GM12875 (cell line): Measurements from ENCODE around the gene ANXA3.

Source experiments
- H3K4me3 ChIP-seq: one replicate; pipeline ENCODE4 v1.5.1; 2011; ENCODE audit warnings: low read depth, low read length, control low read depth
- TF ChIP-seq, protein P1 (sequence below): IDR thresholded peaks from 2 replicates; pipeline ENCODE4 v1.5.1; 2011; ENCODE audit warnings: low read depth, mild to moderate bottlenecking, control low read depth, inconsistent platforms, low read length, moderate library complexity, borderline replicate concordance; ENCODE audit not compliant: insufficient read depth

ANXA3 gene

DNA sequence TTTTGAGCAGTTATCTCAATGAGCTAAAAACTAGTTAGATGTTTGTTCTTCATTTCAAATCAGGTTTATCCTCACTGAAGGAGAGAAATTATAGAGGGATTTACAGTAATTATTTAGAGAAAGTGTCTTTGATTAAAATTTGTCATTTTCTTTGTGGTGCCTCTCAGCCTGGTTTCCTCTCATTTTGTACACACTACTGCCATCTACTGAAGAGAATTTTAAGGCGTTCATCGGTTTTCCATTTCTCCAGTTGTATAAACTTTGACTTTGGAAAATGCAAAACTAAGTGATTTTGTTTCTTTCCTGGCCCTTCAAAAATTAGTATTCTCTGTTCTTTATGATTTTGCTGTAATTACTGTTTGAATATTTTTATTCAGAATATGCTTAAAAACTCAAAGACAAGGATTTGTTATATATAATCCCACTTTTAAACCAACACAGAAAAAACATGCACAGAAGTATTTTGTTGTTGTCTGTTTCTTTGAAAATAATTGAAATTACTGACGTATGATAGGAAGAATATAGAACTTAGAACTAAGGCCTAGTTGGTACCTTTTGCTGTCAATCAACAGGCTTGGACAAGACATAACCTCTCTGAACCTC is 34.4 kb upstream of the ANXA3 start:
- TF ChIP-seq, protein P1, sequence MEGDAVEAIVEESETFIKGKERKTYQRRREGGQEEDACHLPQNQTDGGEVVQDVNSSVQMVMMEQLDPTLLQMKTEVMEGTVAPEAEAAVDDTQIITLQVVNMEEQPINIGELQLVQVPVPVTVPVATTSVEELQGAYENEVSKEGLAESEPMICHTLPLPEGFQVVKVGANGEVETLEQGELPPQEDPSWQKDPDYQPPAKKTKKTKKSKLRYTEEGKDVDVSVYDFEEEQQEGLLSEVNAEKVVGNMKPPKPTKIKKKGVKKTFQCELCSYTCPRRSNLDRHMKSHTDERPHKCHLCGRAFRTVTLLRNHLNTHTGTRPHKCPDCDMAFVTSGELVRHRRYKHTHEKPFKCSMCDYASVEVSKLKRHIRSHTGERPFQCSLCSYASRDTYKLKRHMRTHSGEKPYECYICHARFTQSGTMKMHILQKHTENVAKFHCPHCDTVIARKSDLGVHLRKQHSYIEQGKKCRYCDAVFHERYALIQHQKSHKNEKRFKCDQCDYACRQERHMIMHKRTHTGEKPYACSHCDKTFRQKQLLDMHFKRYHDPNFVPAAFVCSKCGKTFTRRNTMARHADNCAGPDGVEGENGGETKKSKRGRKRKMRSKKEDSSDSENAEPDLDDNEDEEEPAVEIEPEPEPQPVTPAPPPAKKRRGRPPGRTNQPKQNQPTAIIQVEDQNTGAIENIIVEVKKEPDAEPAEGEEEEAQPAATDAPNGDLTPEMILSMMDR = peak; percentile 21; the same call in 1 of the 2 replicates
- H3K4me3 ChIP-seq = no peak overlapping the region

DNA sequence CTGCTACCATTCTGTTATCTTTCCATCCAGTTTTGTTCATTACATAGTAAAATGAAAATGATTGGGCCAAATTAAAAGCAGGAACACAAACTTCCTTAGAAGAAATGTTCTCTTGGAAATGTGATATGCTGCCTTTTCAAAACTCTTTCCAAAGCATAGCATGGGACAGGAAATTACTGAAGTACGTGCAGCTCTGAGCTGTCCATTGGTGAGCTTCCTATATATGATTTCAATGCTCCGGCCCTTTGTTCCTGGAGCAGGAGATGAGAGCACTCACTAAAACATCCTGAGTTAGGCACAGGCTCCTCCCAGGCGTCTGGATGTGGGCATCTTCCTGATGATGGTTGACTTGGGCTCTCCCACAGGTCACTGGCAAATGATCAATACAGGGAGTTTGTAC is 33.0 kb upstream of the ANXA3 start:
- TF ChIP-seq, protein P1 = no peak
- no peak overlapping the region for H3K4me3 ChIP-seq

DNA sequence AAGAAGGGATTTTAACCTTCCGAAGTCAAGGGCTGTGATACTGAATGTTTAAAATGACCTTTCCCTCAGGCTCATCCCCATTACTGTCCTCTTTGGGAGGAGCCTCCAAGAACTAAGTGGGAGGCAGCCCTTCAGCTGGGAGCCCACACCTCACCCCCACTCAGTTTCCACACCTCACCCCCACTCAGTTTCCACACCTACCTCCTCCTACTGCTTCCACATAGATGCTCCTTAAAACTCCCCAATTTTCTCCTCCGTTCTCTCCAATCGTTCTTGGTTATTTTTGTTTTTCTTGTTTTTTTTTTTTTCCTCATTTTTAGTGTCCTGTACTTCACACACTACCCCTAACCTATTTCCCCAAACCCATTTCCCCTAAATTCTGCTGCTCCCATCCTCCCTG is 31.6 kb upstream of the ANXA3 start:
- no peak overlapping the region for H3K4me3 ChIP-seq
- TF ChIP-seq, protein P1 = no peak

DNA sequence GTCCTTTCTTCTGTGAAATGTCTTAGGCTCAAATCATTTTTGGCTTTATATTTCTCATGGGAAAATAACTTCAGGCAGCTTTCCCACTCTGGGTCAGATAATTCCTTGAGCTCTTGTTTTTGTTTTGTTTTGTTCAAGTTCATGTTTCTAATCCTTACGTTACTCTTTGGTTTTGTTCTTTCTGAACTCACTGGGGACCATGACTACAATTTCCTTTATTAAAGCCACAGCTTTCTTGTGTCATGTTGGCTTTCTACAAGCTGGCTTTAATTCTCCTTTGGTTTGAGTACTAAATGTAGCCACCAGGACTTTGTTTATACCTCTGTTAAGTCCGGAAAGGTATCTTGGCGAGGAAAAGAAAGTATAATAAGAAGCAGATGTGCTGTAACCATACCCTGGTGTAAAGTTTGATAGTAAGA is 30.8 kb upstream of the ANXA3 start:
- H3K4me3 ChIP-seq = no peak overlapping the region
- TF ChIP-seq, protein P1 = no peak

DNA sequence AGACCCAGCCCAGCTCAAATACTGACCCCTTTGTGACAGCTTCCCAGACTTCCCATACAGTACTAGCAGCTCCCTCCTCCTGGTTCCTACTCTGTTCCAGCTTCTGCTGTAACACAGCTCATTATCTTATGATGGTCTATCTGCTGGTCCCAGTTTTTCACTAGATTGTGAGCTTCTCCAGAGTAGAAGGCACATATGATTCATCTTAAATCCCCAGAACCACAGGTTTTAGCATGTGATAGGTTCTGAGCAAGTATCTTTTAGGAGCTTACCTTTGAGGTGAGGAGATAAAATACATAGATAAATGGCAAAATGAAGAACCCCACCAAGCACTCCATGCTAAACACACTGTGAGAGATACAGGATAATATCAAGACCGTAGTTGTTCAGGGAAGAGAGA is 27.6 kb upstream of the ANXA3 start:
- TF ChIP-seq, protein P1 = no peak
- H3K4me3 ChIP-seq = no peak overlapping the region

DNA sequence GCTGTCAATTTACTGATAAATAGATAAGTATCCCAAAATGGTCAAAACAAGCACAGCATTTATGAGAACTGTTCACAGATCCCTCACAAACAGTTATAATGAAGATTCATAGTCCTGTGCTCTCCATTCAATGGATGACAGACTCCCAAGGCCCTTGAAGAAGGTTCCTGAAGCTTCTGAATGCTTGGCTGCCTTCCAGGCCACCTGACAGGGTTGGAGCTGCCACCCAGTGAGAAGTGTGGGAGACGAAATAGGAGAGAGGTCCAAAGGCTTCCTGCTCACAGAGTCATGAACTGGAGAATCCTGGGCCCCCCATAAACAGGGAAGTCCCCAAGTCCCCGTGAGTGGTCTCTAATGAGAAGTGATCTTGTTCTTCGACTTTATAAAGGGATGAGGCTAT is 26.0 kb upstream of the ANXA3 start:
- TF ChIP-seq, protein P1 = no peak
- H3K4me3 ChIP-seq = no peak overlapping the region

DNA sequence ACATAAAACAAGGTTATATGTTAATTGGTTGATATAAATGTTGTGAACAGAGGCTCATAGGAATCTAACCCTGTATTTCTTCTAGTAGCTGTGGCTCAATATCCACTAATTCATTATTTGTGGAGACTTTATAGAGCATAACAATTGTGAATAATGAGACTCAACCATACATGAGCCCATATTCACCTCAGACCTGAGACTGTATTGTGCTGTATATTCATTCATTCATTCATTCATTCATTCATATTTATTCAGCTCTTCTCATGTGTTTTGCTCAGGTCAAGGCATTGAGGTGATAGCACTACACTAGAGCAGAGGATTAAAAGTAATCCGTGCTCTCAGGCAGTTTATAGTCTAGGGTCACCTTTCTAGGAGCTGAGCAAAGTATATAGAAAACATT is 24.5 kb upstream of the ANXA3 start:
- TF ChIP-seq, protein P1 = no peak
- no peak overlapping the region for H3K4me3 ChIP-seq
